NCI-H2171 treated with DMSO at 0.1 percent for 48 hours (cell line): ENCODE data around the gene LAMB4.

ENCODE experiments used
- DNase-seq: peaks from one replicate; lab custom pipeline; 2025; lab: John Stamatoyannopoulos, UW

The LAMB4 gene

DNA sequence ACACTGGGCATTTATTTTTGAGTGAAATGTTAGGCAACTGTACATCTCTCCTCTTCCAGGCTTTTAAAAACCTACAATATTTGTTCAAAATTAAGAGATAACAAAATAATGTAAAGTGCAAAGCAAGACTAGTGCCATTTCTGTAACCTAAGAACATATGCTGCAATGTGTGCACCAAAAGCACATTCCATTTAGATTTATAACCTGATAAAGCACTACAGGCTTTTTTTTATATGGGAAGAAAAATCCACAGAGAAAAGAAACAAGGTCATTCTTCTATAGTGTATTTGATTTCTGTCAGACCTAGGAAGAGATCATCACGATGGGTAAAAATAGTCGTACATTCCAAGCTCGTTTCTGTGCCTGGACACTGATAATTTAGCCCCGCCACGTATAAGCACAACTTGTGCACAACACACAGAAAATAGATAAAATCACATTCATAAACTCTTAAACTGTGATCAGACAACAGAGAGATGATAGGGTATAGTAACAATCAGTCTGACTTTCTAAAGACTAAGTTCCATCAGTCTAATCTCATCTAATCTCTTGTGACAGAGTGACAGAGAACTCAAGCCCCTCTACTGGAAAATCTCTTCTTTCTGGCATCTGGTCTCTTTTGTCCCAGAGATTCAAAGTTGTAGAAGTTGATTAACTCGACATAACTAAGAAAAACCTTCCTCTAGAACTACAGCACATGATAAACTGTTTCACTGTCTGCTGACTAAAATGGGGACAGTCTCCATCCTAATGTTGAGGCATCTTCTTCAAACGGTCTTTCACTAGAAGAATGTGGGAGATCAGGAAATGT, 133.9 kb downstream of the LAMB4 start:
- DNase-seq = peak; percentile 12

DNA sequence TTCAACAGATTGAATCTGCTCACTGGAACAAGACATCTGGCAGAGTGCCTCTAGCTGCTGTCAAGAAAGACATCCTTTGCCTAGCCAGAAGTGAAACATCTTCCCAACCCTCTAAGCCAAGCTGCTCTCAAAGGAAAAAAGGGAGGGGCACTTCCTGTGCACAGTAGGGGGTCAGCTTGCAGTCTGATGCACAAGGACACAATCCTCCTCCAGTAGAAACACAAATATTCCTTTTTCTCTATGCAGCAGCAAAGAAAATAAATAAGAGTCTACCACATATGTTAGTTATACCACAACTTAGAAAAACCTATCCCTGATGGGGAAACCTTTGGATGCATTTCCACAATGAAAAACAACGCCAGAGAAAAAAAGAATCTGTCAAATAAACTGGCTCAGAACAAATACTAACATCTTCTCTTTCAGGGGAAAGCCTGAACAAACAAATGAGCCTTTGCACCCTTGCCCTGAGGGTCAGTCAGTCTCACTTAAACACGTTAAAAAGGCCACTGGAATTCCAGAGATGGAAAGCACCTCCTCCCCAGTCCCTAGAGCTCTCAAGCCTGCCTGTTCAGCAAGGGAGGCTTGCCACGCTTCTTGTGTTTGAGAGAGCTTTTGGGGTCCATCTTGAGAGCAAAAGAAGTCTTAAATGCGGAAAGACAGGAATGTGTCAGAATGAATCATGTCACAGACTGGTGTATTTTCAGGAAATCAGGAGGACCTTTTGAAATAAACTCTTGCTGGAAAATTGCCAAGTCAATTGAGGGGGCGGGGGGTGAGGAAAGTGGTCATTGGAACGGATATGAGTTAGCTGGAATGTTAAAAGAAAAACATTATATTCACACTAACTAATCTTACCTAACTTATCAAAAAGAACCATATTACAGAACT, 134.7 kb downstream of the LAMB4 start:
- DNase-seq = peak; percentile 76

DNA sequence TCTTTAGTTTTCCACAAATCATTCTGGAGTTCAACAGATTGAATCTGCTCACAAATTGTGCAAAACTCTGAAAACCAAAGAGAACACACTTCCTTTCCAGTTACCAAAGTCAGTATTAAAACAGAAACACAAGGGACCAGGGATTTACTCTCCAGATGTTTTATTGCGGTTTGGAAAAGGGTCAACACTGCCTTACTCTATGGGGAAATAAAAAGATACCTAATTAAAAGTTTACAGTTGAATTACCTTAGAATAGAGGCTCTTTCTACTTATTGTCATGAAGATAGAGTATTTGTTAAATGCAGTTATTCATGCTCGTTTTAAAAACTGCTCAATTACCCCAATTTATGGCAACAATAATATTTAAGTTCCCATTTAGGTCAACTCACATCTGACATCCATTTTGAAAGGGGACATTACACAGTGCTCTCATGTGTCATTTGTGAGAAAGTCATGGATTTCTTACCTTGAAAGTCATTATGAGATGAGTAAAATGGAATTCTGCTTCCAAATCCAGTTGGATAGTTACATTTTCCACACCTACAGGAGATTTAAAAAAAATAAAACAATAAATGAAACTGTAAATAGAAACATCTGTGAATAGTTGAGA, 135.6 kb downstream of the LAMB4 start:
- DNase-seq = no peak

DNA sequence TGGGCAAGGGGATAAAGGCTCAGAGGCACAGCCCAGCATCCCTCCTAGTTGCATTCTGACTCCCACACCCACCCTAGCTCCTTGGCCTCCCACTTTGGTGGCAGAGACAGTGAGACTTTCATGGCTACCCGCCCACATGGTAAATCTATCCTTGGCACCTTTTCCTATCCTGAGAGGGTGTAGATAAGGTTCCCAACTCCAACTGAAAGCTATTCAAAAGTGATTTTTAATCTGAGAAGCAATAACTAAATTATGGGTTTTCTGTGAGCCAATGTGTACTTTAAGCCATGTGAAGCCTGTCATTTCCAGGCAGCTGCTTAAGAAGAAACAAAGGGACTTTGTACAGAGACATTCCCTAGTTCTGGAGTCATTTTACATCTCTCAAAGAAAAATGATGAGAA, 136.3 kb downstream of the LAMB4 start:
- DNase-seq = no peak

DNA sequence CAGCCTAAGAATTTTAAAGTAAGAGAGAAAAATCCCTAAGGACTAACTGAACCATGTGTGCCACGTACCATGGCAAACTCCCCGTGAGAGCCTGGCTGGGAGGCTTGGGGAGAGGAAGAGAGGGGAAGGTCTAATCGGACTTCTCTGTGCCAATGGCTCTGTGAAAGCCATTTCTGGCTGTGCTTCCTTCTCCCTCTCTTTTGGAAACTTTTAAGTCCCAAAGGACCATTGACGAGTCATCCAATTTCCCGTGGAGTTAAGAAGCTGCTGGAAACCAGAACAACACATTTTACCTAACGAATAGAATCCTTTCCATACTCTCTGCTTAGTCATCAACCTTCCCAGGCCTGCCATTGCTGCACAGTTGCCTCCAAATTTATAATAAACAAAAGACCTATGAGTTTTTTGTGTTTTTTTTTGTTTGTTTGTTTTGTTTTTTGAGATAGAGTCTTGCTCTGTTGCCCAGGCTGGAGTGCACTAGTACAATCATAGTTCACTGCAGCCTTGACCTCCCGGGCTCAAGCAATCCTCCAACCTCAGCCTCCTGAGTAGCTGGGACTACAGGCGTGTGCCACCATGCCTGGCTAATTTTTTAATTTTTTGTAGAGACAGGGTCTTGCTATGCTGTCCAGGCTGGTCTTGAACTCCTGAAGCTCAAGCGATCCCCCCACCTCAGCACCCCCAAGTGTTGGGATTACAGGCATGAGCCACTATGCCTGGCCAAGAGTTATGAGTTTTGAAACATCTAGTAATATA, 140.4 kb downstream of the LAMB4 start:
- DNase-seq = no peak

DNA sequence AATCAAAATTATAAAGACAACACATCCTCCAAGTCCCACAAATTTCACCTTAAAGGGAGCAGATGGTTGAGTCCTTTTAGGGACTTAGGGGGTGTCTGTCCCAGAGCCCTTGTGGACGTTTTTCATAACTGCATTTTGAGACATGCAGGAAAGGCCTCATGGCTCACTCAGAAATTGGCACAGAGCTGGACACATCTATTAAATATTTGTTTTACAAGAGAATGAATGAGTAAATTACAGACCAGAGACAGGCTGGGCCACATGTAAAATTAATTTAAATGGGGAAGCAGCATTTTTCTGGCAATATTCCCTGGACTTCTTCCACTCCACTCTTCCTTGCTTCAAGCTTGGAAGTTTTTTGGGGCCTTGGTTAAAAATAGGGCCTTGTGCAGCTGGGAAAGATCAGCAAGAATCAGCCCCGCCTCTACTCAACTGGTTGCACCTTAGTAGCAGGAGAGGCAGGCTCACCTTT, 147.2 kb downstream of the LAMB4 start:
- DNase-seq = no peak

DNA sequence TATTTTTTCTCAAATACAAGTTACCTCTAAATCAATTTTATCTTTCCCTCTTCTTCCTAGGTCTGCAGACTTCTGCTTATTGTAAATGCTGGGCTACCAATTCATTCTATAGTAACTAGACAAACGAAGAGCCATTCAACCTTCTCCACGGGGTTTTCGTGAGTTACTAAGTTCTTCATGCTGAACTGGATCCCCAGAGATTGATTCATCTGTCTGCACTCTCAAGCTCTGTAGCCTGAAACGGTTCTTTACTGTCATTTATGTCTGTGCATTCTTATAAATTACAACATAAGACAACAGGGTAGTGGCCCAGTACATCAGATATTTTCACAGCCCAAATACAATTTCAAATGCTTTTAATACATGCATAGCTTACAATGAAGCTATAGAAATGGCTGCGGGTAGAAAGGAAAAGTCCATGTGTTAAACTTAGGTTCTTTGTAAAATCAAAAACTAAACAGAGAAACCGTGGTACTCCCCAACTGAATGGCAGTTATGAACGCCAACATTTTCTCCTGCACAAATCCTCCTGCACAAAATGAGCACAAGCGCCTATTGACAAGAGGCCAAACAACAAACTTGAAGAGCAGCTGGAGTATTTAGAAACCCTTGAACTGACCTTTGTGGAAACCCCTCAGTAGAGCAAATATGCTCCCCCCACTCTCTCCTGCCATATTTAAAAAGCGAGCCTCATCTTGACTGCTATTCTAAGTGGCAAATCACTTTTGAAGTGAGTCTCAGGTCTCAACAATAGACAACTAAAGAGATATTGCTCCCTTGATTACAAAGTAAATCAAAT, 147.9 kb downstream of the LAMB4 start:
- peak; percentile 9 for DNase-seq

DNA sequence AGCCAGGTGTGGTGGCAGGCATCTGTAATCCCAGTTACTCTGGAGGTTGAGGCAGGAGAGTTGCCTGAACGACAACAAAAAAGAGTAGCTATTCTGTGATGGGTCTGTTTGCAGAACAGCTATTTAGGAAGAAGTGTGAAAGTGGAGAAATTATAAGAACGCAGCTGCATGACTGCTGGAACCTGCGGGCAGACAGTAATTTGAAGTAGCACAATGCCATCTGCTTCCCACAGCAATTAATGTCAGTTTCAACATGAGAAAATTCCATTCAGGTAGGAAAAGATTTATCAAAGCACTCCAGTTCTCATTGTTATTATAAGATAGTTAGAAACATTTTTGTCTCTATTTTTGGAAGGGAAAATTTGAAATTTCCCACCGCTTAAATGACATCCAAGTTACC, 148.7 kb downstream of the LAMB4 start:
- DNase-seq = peak; percentile 86

DNA sequence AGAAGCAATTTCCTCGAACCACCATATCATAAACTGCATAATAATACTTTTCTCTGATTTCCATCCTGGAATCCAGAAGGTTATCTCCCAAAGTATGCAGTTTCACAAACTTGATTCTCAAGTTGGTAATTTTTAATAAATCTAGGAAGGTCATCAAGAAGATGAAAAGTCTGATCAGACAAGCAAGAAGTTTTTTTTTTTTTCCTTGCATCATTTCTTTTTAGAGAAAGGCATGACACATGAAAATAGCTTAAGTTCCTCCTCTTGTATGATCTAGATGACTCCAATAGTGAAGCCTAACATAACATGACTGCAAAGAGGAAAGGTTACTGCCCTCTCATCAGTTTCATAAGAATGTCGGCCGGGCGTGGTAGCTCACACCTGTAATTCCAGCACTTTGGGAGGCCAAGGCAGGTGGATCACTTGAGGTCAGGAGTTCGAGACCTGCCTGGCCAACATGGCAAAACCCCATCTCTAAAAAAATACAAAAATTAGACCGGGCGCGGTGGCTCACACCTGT, 149.4 kb downstream of the LAMB4 start:
- DNase-seq = no peak

DNA sequence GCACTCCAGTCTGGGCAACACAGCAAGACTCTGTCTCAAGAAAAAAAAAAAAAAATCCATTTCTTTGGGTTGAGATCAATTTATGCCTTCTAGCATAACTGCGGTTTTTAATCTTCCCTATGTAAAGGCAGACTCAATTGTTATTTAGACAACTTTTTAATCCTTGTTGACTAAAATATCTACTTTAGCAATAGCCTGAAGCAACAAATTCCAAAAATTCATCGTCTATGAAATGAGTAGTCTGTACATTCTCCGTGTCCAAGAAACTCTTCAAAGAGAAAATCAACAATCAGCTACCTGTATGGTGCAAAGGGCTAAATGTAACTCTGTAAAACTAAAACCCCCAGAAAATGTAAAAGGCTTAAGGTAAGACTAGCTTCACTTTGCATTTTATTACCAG, 150.0 kb downstream of the LAMB4 start:
- DNase-seq = no peak

DNA sequence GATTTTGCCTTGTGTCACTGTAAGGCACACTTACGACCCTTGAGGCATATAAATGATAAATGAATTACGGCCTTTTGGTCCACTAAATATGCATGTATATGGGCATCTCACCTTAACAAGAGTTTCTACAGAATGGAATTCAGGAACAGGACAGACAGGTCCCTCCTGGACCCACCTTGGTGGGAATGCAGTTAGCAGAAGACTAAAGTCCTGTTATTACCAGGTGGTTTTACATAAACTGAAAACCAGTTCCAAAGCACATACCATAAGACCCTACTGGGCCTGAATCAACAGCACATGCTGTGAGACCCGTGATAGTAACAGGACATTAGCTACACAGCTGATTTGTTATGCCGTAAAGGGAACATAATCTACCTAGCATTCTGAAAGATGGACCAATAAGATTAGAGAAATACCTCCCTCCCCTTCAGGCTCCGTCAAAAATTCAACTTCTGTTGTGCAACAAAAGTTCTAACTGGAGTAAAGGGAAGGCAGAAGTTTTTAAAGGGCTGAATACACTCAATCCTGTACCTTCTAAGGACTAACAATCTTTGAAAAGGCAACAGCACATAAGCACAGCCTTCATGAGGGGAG, 151.2 kb downstream of the LAMB4 start:
- no peak for DNase-seq

DNA sequence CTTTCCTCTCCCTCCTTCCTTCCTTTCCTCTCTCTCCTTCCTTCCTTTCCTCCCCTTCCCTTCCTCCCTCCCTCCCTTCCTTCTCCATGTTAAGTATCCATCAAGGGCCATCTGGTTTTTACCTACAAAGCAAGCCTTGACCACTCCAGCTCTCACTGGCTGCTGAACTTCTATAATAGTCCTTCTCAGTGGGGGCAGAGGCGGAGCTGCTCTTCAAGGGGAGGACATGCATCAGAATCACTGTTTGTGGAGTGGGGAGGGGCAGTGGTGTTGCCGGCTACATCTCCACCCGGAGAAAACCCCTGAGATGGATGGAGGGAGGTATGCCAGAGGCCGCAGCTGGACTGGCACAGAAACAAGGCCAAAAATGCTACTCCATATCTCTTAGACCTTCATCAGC, 153.1 kb downstream of the LAMB4 start:
- DNase-seq = no peak

DNA sequence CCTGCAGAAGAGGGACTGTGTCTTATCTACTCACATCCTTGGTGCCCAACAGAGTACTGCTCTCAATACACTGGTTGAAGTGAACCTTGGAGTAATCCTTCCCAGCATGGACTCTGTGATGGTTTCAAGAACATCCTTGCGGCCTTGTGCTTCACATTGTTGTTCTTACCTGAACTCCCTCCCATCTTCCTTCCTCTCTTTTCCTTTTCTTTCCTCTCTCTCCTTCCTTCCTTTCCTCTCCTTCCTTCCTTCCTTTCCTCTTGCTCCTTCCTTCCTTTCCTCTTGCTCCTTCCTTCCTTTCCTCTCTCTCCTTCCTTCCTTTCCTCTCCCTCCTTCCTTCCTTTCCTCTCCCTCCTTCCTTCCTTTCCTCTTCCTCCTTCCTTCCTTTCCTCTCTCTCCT, 153.5 kb downstream of the LAMB4 start:
- no peak for DNase-seq

DNA sequence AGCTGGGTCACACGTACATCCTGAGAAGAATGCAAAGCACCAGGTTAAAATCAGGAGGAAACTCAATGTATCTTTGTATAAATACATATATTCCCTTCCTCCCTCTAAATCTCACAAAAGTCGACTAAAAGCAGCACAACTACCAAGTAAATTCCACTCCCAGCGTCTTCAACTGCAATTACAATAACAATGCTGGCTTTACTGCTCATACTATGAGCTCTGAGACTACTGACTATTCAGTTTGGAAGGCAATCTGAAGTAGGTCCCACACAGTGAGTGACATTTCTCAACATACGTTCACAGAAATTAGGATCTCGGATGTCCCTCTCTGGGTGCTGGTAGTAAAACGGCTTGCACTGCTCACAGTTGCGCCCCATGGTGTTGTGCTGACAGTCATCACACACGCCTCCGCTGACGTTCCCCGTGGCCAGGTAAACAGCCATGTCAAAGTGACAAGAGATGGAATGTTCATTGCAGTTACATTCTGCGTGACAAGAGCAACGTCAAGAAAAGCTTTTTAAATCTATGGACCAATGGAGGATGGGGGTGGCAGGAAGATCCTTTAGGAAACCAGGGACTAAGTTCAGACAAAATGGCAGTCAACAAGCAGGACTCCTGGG, 154.7 kb downstream of the LAMB4 start:
- no peak for DNase-seq

DNA sequence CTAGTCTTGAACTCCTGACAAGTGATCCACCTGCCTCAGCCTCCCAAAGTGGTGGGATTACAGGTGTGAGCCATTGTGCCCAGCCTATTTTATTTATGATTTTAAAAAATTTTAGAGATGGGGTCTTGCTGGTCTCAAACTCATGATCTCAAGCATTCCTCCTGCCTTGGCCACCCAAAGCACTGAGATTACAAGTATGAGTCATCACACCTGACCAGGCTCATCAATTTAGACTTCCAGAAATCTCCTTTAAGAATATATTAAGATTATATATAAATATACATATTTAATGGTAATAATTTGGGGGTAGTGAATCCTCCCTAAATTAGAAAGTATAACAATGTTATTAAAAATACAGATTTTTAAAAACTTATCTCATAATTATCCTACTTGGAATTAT, 156.3 kb downstream of the LAMB4 start:
- DNase-seq = no peak
